Inflammatory macrophage (primary cell): ENCODE results near the gene DOK6.

Experiments
- DNase-seq, 2 donors: peaks; one replicate each; pipeline ENCODE4 v3.0.0-alpha.2; 2020 to 2022

DOK6 gene

GRCh38 chr18:69435000-69435399 is 34.3 kb downstream of the DOK6 start:
- no peak for DNase-seq

- no peak for DNase-seq
These were observed 43.5 kb downstream of the DOK6 start for GRCh38 chr18:69444221-69444620.

- no peak for DNase-seq
These were observed 47.2 kb downstream of the DOK6 start for GRCh38 chr18:69447886-69448285.

GRCh38 chr18:69455125-69455524 is 54.4 kb downstream of the DOK6 start:
- no peak for DNase-seq

- no peak for DNase-seq
These were observed 68.8 kb downstream of the DOK6 start for GRCh38 chr18:69469444-69469919.

GRCh38 chr18:69480460-69480859 is 79.8 kb downstream of the DOK6 start:
- DNase-seq = no peak

GRCh38 chr18:69483574-69483973 is 82.9 kb downstream of the DOK6 start:
- no peak for DNase-seq

- no peak for DNase-seq
These were observed 84.2 kb downstream of the DOK6 start for GRCh38 chr18:69484699-69485396.

GRCh38 chr18:69487488-69488394 is 87.1 kb downstream of the DOK6 start:
- DNase-seq = no peak

- DNase-seq = no peak
These were observed 89.4 kb downstream of the DOK6 start for GRCh38 chr18:69490072-69490471.

GRCh38 chr18:69490813-69491212 is 90.1 kb downstream of the DOK6 start:
- DNase-seq = no peak

- no peak for DNase-seq
These were observed 90.9 kb downstream of the DOK6 start for GRCh38 chr18:69491576-69491975.

GRCh38 chr18:69492861-69493260 is 92.2 kb downstream of the DOK6 start:
- no peak for DNase-seq

GRCh38 chr18:69494841-69495240 is 94.2 kb downstream of the DOK6 start:
- DNase-seq = no peak

- DNase-seq = no peak
These were observed 94.7 kb downstream of the DOK6 start for GRCh38 chr18:69495338-69495737.

- DNase-seq = no peak
These were observed 95.3 kb downstream of the DOK6 start for GRCh38 chr18:69495841-69496533.

- DNase-seq = no peak
These were observed 118.3 kb downstream of the DOK6 start for GRCh38 chr18:69518989-69519388.

- no peak for DNase-seq
These were observed 122.9 kb downstream of the DOK6 start for GRCh38 chr18:69523582-69523981.

GRCh38 chr18:69528435-69528834 is 127.7 kb downstream of the DOK6 start:
- no peak for DNase-seq

GRCh38 chr18:69529151-69529550 is 128.5 kb downstream of the DOK6 start:
- no peak for DNase-seq

- DNase-seq = no peak
These were observed 131.3 kb downstream of the DOK6 start for GRCh38 chr18:69531973-69532372.

- DNase-seq = no peak
These were observed 136.5 kb downstream of the DOK6 start for GRCh38 chr18:69537183-69537582.

GRCh38 chr18:69538849-69539248 is 138.2 kb downstream of the DOK6 start:
- DNase-seq = no peak
